Activated T-helper 17 cell treated with anti-CD3 and anti-CD28 coated beads, Interleukin-2, amount 50 U/mL, for 72 hours (primary cell): Measurements from ENCODE around the gene E2F1. TPM values are rescaled to one million over a fixed set of nuclear protein-coding genes. Genes with fewer than 3 reads are reported as not detected.

Experiments used
- ATAC-seq: fragments of 150-1000 bp; cut with Tn5 transposase; replicated peaks from 2 replicates; pipeline ENCODE4 v1.10.0; 2021; ENCODE audit warnings: mild to moderate bottlenecking, moderate library complexity
- H3K27ac Mint-ChIP-seq: one replicate; pipeline ENCODE4 v1.8.0; 2022; ENCODE audit warnings: mixed read lengths
- H3K27me3 Mint-ChIP-seq: one replicate; pipeline ENCODE4 v1.8.0; 2022; ENCODE audit warnings: mixed read lengths
- H3K36me3 Mint-ChIP-seq: one replicate; pipeline ENCODE4 v1.8.0; 2022; ENCODE audit warnings: low read depth, mild to moderate bottlenecking, mixed read lengths
- H3K4me1 Mint-ChIP-seq: one replicate; pipeline ENCODE4 v1.8.0; 2022; ENCODE audit warnings: mixed read lengths
- H3K4me3 Mint-ChIP-seq: one replicate; pipeline ENCODE4 v1.8.0; 2022; ENCODE audit warnings: mild to moderate bottlenecking, mixed read lengths
- H3K9me3 Mint-ChIP-seq: one replicate; pipeline ENCODE4 v1.8.0; 2022; ENCODE audit warnings: mixed read lengths
- total RNA-seq, 2 donors: library from RNA; stranded (reverse); gene quantifications; one replicate each; pipeline ENCODE4 v1.2.3, GENCODE V29; 2022

Gene E2F1
- total RNA-seq, 2 donors from 2014 or later: 40.2 to 65.4 TPM

- Mint-ChIP-seq H3K36me3 (peaks cover 23% of the 10 kb centered on the region), H3K27me3 (no peaks in the 10 kb centered on the region), H3K4me3 (peak overlapping the region; percentile 77), H3K27ac (peak overlapping the region; percentile 63), H3K9me3 (no peaks in the 10 kb centered on the region), H3K4me1 (peaks cover 12% of the 10 kb centered on the region)
- peak; percentile 70 for ATAC-seq
Observed at GRCh38 chr20:33673410-33674293, 12.5 kb downstream of the E2F1 start.

- peaks cover 11% of the 10 kb centered on the region for H3K4me1 Mint-ChIP-seq
- H3K27ac Mint-ChIP-seq: peak overlapping the region; percentile 63
- H3K4me3 Mint-ChIP-seq: peak overlapping the region; percentile 77
- ATAC-seq: no peak
- H3K9me3 Mint-ChIP-seq: no peaks in the 10 kb centered on the region
- no peaks in the 10 kb centered on the region for H3K27me3 Mint-ChIP-seq
- peaks cover 17% of the 10 kb centered on the region for H3K36me3 Mint-ChIP-seq
Observed at GRCh38 chr20:33673114-33673409, 13.1 kb downstream of the E2F1 start.

- Mint-ChIP-seq H3K27ac (peak overlapping the region; percentile 64), H3K4me1 (peaks cover 11% of the 10 kb centered on the region), H3K36me3 (peaks cover 12% of the 10 kb centered on the region), H3K9me3 (no peaks in the 10 kb centered on the region), H3K4me3 (peak overlapping the region; percentile 77), H3K27me3 (no peaks in the 10 kb centered on the region)
- no peak for ATAC-seq
Observed at GRCh38 chr20:33672426-33673113, 13.6 kb downstream of the E2F1 start.

GRCh38 chr20:33671573-33672288, 14.5 kb downstream of the E2F1 start:
- H3K4me3 Mint-ChIP-seq: no peak overlapping the region
- peaks cover 9% of the 10 kb centered on the region for H3K36me3 Mint-ChIP-seq
- no peaks in the 10 kb centered on the region for H3K27me3 Mint-ChIP-seq
- H3K9me3 Mint-ChIP-seq: no peaks in the 10 kb centered on the region
- no peak for ATAC-seq
- H3K4me1 Mint-ChIP-seq: peaks cover 11% of the 10 kb centered on the region
- H3K27ac Mint-ChIP-seq: peak overlapping the region; percentile 64

GRCh38 chr20:33670715-33671499, 15.3 kb downstream of the E2F1 start:
- no peak for ATAC-seq
- H3K9me3 Mint-ChIP-seq: no peaks in the 10 kb centered on the region
- no peaks in the 10 kb centered on the region for H3K27me3 Mint-ChIP-seq
- H3K4me1 Mint-ChIP-seq: peaks cover 15% of the 10 kb centered on the region
- H3K27ac Mint-ChIP-seq: peak overlapping the region; percentile 28
- H3K4me3 Mint-ChIP-seq: no peak overlapping the region
- peaks cover 6% of the 10 kb centered on the region for H3K36me3 Mint-ChIP-seq

- Mint-ChIP-seq H3K27ac (peak overlapping the region; percentile 32), H3K36me3 (peaks cover 6% of the 10 kb centered on the region), H3K9me3 (no peaks in the 10 kb centered on the region), H3K27me3 (no peaks in the 10 kb centered on the region), H3K4me3 (no peak overlapping the region), H3K4me1 (peaks cover 14% of the 10 kb centered on the region)
- ATAC-seq: no peak
Observed at GRCh38 chr20:33669873-33670640, 16.1 kb downstream of the E2F1 start.

- Mint-ChIP-seq H3K9me3 (no peaks in the 10 kb centered on the region), H3K36me3 (peaks cover 6% of the 10 kb centered on the region), H3K27ac (no peak overlapping the region), H3K4me1 (peaks cover 19% of the 10 kb centered on the region), H3K4me3 (peak overlapping the region; percentile 96), H3K27me3 (no peaks in the 10 kb centered on the region)
- ATAC-seq: no peak
Observed at GRCh38 chr20:33669224-33669623, 17.0 kb downstream of the E2F1 start.

GRCh38 chr20:33668466-33669155, 17.6 kb downstream of the E2F1 start:
- Mint-ChIP-seq H3K9me3 (no peaks in the 10 kb centered on the region), H3K36me3 (peaks cover 6% of the 10 kb centered on the region), H3K27ac (no peak overlapping the region), H3K4me1 (peaks cover 21% of the 10 kb centered on the region), H3K4me3 (peak overlapping the region; percentile 96), H3K27me3 (no peaks in the 10 kb centered on the region)
- ATAC-seq: no peak

GRCh38 chr20:33667676-33668465, 18.3 kb downstream of the E2F1 start:
- H3K4me1 Mint-ChIP-seq: peaks cover 22% of the 10 kb centered on the region
- H3K36me3 Mint-ChIP-seq: peaks cover 6% of the 10 kb centered on the region
- no peak overlapping the region for H3K27ac Mint-ChIP-seq
- H3K9me3 Mint-ChIP-seq: no peaks in the 10 kb centered on the region
- peak; percentile 67 for ATAC-seq
- no peaks in the 10 kb centered on the region for H3K27me3 Mint-ChIP-seq
- H3K4me3 Mint-ChIP-seq: peak overlapping the region; percentile 96

- ATAC-seq: peak; percentile 27
- peaks cover 26% of the 10 kb centered on the region for H3K4me1 Mint-ChIP-seq
- H3K4me3 Mint-ChIP-seq: peak overlapping the region; percentile 96
- H3K27me3 Mint-ChIP-seq: no peaks in the 10 kb centered on the region
- no peak overlapping the region for H3K27ac Mint-ChIP-seq
- H3K9me3 Mint-ChIP-seq: no peaks in the 10 kb centered on the region
- peaks cover 6% of the 10 kb centered on the region for H3K36me3 Mint-ChIP-seq
Observed at GRCh38 chr20:33667245-33667675, 18.9 kb downstream of the E2F1 start.

- H3K4me3 Mint-ChIP-seq: peak within 1 kb of the TSS; percentile 96
- H3K4me1 Mint-ChIP-seq: peaks cover 26% of the 10 kb centered on the region
- H3K27me3 Mint-ChIP-seq: no peaks in the 10 kb centered on the region
- peaks cover 6% of the 10 kb centered on the region for H3K36me3 Mint-ChIP-seq
- ATAC-seq: peak; percentile 71
- peak within 1 kb of the TSS; percentile 97 for H3K27ac Mint-ChIP-seq
- H3K9me3 Mint-ChIP-seq: no peaks in the 10 kb centered on the region
Observed at GRCh38 chr20:33666293-33667244, 19.6 kb downstream of the E2F1 start, which contains the start of gene ACTL10. Gene ACTL10 (plus strand): TSS chr20:33666943. CDS start chr20:33667498, 555 bp downstream.
